Ishikawa (cell line): ENCODE data around the gene H2AZ2.

Source experiments
- CEBPB ChIP-seq: IDR thresholded peaks from 2 replicates; pipeline ENCODE4 v1.6.1; 2012
- CREB1 ChIP-seq: IDR thresholded peaks from 2 replicates; pipeline ENCODE4 v1.6.1; 2012; ENCODE audit warnings: low read depth
- EGR1 ChIP-seq: IDR thresholded peaks from 2 replicates; pipeline ENCODE4 v1.6.1; 2012
- EP300 ChIP-seq: IDR thresholded peaks from 2 replicates; pipeline ENCODE4 v1.6.1; 2012; ENCODE audit warnings: borderline replicate concordance
- FOXM1 ChIP-seq: IDR thresholded peaks from 2 replicates; pipeline ENCODE4 v1.6.1; 2012; ENCODE audit warnings: low read depth, borderline replicate concordance
- MAX ChIP-seq: IDR thresholded peaks from 2 replicates; pipeline ENCODE4 v1.6.1; 2012
- NFIC ChIP-seq: IDR thresholded peaks from 2 replicates; pipeline ENCODE4 v1.6.1; 2012
- RAD21 ChIP-seq: IDR thresholded peaks from 2 replicates; pipeline ENCODE4 v1.6.1; 2012; ENCODE audit warnings: low read depth
- REST ChIP-seq: IDR thresholded peaks from 2 replicates; pipeline ENCODE4 v1.6.1; 2012; ENCODE audit warnings: low read depth, mild to moderate bottlenecking
- TAF1 ChIP-seq: IDR thresholded peaks from 2 replicates; pipeline ENCODE4 v1.6.1; 2012; ENCODE audit warnings: low read depth, mild to moderate bottlenecking
- TCF12 ChIP-seq: IDR thresholded peaks from 2 replicates; pipeline ENCODE4 v1.6.1; 2012; ENCODE audit warnings: low read depth
- TEAD4 ChIP-seq: IDR thresholded peaks from 2 replicates; pipeline ENCODE4 v1.6.1; 2012
- USF1 ChIP-seq: IDR thresholded peaks from 2 replicates; pipeline ENCODE4 v1.6.1; 2012
- YY1 ChIP-seq: IDR thresholded peaks from 2 replicates; pipeline ENCODE4 v1.6.1; 2012; ENCODE audit warnings: low read depth
- ZBTB7A ChIP-seq: IDR thresholded peaks from 2 replicates; pipeline ENCODE4 v1.6.1; 2012; ENCODE audit warnings: low read depth

Gene H2AZ2

GRCh38 chr7:44885394-44886317, 37.8 kb upstream of the H2AZ2 start, which contains the start of gene PURB:
PURB (minus strand) TSS chr7:44885530; CDS start chr7:44885348, 182 bp downstream.
- TF ChIP-seq USF1, result 0 out of 2 replicates have a peak, but pooled peaks have one; percentile 12
- no peak for TF ChIP-seq CEBPB
- peak; percentile 93 for TF ChIP-seq CREB1
- no peak for TF ChIP-seq ZBTB7A
- peak; percentile 74 for TF ChIP-seq EGR1
- TF ChIP-seq REST, result no peak
- TF ChIP-seq NFIC, result no peak
- TF ChIP-seq EP300, result peak; percentile 15; the same call in 1 of the 2 replicates
- TF ChIP-seq YY1, result 0 out of 2 replicates have a peak, but pooled peaks have one; percentile 20
- TF ChIP-seq TAF1, result peak; percentile 71
- TF ChIP-seq TEAD4, result no peak
- peak; percentile 42; the same call in 1 of the 2 replicates for TF ChIP-seq TCF12
- TF ChIP-seq RAD21, result no peak
- TF ChIP-seq FOXM1, result no peak
- peak; percentile 78; the same call in 1 of the 2 replicates for TF ChIP-seq MAX

GRCh38 chr7:44884621-44885393, 36.9 kb upstream of the H2AZ2 start:
- TF ChIP-seq RAD21 (no peak), USF1 (no peak), MAX (peak; percentile 12), EGR1 (no peak), NFIC (no peak), YY1 (no peak), EP300 (0 out of 2 replicates have a peak, but pooled peaks have one; percentile 15), TCF12 (no peak; the same call in 1 of the 2 replicates), ZBTB7A (no peak)

- TF ChIP-seq RAD21, result no peak
- TF ChIP-seq EGR1, result no peak
- no peak for TF ChIP-seq TEAD4
- no peak for TF ChIP-seq EP300
- TF ChIP-seq NFIC, result no peak
Measured at GRCh38 chr7:44883961-44884620, 36.2 kb upstream of the H2AZ2 start.

- no peak for TF ChIP-seq TEAD4
- TF ChIP-seq YY1, result no peak
- no peak for TF ChIP-seq USF1
- TF ChIP-seq FOXM1, result no peak
- no peak for TF ChIP-seq MAX
- TF ChIP-seq TCF12, result no peak
- TF ChIP-seq NFIC, result no peak
- TF ChIP-seq TAF1, result no peak
- no peak for TF ChIP-seq CEBPB
- no peak for TF ChIP-seq CREB1
- TF ChIP-seq EGR1, result no peak
- TF ChIP-seq RAD21, result no peak
Measured at GRCh38 chr7:44882899-44883298, 35.0 kb upstream of the H2AZ2 start.

GRCh38 chr7:44881610-44882009, 33.7 kb upstream of the H2AZ2 start:
- no peak for TF ChIP-seq TCF12
- TF ChIP-seq EP300, result peak; percentile 48; the same call in 1 of the 2 replicates
- peak; percentile 65 for TF ChIP-seq TEAD4
- TF ChIP-seq NFIC, result peak; percentile 76; the same call in 1 of the 2 replicates

- TF ChIP-seq EP300 (no peak), MAX (no peak), TEAD4 (no peak), EGR1 (no peak), USF1 (no peak), ZBTB7A (no peak), YY1 (no peak), CREB1 (no peak), FOXM1 (no peak), RAD21 (no peak), NFIC (no peak), TAF1 (no peak), REST (no peak), TCF12 (no peak), CEBPB (no peak)
Measured at GRCh38 chr7:44881066-44881600, 33.2 kb upstream of the H2AZ2 start.
